Right hindlimb (tissue), 1 donor: Measurements from ENCODE around the gene TNFRSF12A.

ENCODE experiments used
- DNase-seq: peaks from one replicate; pipeline ENCODE4 v3.0.0-alpha.2; 2018

Gene TNFRSF12A, protein sequence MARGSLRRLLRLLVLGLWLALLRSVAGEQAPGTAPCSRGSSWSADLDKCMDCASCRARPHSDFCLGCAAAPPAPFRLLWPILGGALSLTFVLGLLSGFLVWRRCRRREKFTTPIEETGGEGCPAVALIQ

GRCh38 chr16:3020247-3020603 lies at the start of gene TNFRSF12A:
Gene TNFRSF12A (plus strand): TSS chr16:3020368. CDS start chr16:3020398, 30 bp downstream.
- peak; percentile 87 for DNase-seq

- no peak for DNase-seq
These were observed 49.6 kb upstream of the TNFRSF12A start for GRCh38 chr16:2970563-2970962.

GRCh38 chr16:2971134-2971984 lies 48.8 kb upstream of the TNFRSF12A start:
- no peak for DNase-seq

GRCh38 chr16:2971985-2972784 lies 48.0 kb upstream of the TNFRSF12A start:
- DNase-seq = no peak

DNA sequence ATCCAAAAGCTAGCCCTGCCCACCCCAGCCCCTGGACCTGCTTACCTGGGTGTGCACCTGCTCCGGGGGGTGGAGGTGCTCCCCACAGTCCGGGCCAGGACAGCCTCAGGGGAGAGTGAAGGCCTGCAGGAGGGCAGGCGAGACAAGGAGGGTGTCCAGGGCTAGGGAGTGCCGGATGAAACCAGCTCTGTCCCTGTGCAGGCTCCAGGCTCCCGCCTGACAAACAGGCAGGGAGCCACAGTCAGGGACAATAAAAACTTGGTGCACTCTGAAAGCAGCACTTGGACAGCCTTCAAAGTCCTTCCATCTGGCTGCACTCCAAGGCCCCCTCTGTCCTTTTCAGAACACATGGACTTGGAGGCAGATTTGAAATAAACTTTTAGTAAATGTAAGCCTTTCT lies 47.1 kb upstream of the TNFRSF12A start:
- no peak for DNase-seq

- no peak for DNase-seq
These were observed 46.4 kb upstream of the TNFRSF12A start for GRCh38 chr16:2973605-2974318.

DNA sequence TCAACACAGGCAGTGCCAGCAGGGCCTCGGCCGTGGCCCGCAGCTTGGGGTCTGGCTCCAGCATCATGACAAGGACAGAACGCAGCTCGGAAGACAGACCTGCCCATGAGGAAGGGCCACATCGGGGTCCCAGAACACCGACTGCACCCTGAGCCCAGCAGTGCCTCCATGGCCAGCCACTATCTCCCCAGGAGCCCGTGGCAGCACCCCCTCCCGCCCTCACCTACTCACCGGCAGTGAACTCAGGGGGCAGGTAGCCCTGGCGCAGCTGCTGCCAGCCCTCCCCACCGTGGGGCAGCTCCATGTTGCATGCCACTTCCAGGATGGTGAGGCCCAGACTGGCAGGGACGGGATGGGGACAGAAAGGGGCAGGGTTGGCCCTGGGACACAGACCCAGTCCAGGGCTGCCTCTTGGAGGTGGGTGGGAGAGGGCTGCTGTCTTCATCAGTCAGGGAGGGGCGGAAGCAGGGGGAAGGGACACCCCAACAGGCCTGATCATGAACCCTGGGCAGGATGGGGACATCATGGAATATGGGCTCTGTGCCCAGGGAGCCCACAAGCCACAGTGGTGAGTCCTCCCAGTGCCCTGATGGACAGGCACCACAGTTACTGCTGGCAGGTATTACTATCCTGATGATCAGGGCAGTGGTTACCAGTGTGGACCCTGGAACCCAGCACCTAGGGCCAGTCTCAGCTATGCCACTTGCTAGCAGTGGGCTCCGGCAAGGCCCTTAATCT lies 45.7 kb upstream of the TNFRSF12A start:
- no peak for DNase-seq

GRCh38 chr16:2975161-2975795 lies 44.9 kb upstream of the TNFRSF12A start:
- no peak for DNase-seq

- no peak for DNase-seq
These were observed 44.0 kb upstream of the TNFRSF12A start for GRCh38 chr16:2976201-2976600.

- no peak for DNase-seq
These were observed 43.5 kb upstream of the TNFRSF12A start for GRCh38 chr16:2976673-2977072.

DNA sequence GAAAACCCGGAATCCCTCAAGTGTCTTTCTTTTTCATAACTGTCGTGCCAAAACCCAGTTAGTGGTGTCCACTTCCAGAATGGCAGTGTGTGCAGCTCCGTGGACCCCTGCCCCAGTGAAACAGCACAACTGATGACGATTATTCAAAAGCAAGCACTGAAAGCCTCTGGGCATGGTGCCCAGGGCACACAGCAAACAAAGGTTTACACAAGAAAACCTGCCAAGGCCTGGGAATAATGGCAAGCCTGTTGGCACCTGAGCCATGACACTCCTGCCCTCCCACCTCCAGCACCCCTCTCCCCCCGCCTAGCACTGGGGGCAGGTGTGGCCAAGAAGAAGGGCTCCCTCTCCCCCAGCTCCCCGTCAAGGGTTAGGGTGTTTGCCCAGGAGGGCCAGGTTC lies 42.7 kb upstream of the TNFRSF12A start:
- no peak for DNase-seq

GRCh38 chr16:2979669-2980226 lies 40.4 kb upstream of the TNFRSF12A start:
- DNase-seq = peak; percentile 56

GRCh38 chr16:2980227-2981176 lies 39.7 kb upstream of the TNFRSF12A start, which contains the start of gene PKMYT1:
Gene PKMYT1 (minus strand): TSS chr16:2980446. CDS start chr16:2979657, 789 bp downstream.
- peak; percentile 95 for DNase-seq

DNA sequence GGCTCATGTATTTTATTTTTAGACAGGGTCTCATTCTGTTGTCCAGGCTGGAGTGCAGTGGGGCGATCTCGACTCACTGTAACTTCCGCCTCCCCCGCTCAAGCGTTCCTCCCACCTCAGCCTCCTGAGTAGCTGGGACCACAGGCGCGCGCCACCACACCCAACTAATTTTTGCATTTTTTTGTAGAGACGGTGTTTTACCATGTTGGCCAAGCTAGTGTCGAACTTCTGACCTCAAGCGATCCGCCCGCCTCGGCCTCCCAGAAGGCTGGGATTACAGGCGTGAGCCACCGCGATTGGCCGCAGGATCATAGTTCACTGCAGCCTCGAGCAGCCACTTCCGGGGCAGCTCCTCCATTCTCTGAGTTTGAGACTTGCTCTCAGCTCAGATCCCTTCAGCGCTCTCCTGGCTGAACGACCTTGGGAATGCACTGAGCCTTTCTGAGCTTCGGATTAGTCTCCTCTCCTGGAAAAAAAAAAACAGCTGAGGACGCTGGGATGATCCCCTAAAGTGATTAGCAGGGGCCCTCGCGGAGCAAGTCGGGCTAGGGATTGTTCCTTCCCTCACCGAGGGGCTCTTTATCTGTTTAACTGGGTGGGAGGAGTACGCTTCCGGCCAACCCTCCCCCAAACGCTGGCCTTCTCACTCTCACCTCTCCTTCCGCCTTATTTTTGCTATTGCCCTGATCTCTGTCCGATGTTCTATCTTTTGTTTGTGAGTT lies 38.8 kb upstream of the TNFRSF12A start:
- no peak for DNase-seq

- no peak for DNase-seq
These were observed 38.3 kb upstream of the TNFRSF12A start for GRCh38 chr16:2981899-2982250.

GRCh38 chr16:2982402-2982801 lies 37.8 kb upstream of the TNFRSF12A start:
- DNase-seq = no peak

GRCh38 chr16:2983706-2984136 lies 36.4 kb upstream of the TNFRSF12A start:
- DNase-seq = peak; percentile 85

- peak; percentile 85 for DNase-seq
These were observed 34.7 kb upstream of the TNFRSF12A start for GRCh38 chr16:2985462-2985861.

- DNase-seq = no peak
These were observed 34.2 kb upstream of the TNFRSF12A start for GRCh38 chr16:2985893-2986355.
